ENCODE data around the gene TOR1AIP2. TPM values are rescaled to one million over a fixed set of nuclear protein-coding genes. Genes with fewer than 3 reads are reported as not detected.

The TOR1AIP2 gene
- total and polyA plus RNA-seq, 10 of the 15 experiments (the other 5 are each of a cell fraction or from before 2014, with no cell fraction given): 5.3 to 38.9 (median 15.4) TPM

DNA sequence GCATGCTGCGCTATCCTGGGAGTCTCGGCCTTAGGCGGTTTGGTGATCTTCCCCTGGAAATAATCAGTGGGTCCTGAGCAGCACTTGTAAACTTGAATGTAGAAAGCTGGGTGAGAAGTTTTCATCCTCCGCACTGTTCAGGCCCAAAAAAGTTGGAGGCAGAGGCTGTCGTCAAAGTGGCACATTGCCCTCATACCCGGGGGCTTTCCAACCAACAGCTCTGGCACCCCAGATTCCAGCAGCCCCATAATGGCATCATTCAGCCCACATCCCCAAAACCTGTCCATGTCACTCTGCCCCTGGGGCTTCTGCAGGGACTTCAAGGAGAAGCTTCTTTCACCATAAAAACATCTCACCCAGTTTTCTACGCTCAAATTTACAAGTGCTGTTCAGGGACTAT, 59.3 kb downstream of the TOR1AIP2 start:
- TF ChIP-seq, protein P1, sequence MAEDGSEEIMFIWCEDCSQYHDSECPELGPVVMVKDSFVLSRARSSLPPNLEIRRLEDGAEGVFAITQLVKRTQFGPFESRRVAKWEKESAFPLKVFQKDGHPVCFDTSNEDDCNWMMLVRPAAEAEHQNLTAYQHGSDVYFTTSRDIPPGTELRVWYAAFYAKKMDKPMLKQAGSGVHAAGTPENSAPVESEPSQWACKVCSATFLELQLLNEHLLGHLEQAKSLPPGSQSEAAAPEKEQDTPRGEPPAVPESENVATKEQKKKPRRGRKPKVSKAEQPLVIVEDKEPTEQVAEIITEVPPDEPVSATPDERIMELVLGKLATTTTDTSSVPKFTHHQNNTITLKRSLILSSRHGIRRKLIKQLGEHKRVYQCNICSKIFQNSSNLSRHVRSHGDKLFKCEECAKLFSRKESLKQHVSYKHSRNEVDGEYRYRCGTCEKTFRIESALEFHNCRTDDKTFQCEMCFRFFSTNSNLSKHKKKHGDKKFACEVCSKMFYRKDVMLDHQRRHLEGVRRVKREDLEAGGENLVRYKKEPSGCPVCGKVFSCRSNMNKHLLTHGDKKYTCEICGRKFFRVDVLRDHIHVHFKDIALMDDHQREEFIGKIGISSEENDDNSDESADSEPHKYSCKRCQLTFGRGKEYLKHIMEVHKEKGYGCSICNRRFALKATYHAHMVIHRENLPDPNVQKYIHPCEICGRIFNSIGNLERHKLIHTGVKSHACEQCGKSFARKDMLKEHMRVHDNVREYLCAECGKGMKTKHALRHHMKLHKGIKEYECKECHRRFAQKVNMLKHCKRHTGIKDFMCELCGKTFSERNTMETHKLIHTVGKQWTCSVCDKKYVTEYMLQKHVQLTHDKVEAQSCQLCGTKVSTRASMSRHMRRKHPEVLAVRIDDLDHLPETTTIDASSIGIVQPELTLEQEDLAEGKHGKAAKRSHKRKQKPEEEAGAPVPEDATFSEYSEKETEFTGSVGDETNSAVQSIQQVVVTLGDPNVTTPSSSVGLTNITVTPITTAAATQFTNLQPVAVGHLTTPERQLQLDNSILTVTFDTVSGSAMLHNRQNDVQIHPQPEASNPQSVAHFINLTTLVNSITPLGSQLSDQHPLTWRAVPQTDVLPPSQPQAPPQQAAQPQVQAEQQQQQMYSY (CRISPR knock-in tag; IDR thresholded peaks at IDR 0.05): no peak

More for the DNA sequence above, 59.3 kb downstream of the TOR1AIP2 start:
- RAD21 ChIA-PET (ENCODE audit: unreplicated experiment): interaction anchor here (1.3 to 2.5 kb wide), 2 partner anchors 9 to 112 kb away, joined by 4 to 8 read pairs; no protein-coding TSS in a partner anchor
- no peaks in the 10 kb centered on the region for H3K79me2 ChIP-seq (ENCODE audit: control insufficient read depth, insufficient read depth, low read length)
- no peak for ATAC-seq
- H2AFZ ChIP-seq (ENCODE audit: control insufficient read depth, low read depth, low read length): no peak overlapping the region
- SMC1A ChIA-PET (ENCODE audit: uncharacterized antibody, unreplicated experiment): interaction anchor here (1.0 to 2.9 kb wide), 2 partner anchors 8 to 112 kb away, joined by 4 to 16 read pairs; no protein-coding TSS in a partner anchor
- 65% methylated on average over 7 of the region's 7 CpGs for WGBS (ENCODE audit: insufficient coverage, insufficient replicate concordance, low lambda C conversion rate, missing lambda C conversion rate)
- H3K9me3 ChIP-seq (replicated peaks; ENCODE audit: control insufficient read depth, insufficient read depth, low read length): no peaks in the 10 kb centered on the region
- intact Hi-C loops (cut with micrococcal nuclease; ENCODE audit: unreplicated experiment): no loop called here
- H4K20me1 ChIP-seq (ENCODE audit: control insufficient read depth, insufficient read depth): no peaks in the 10 kb centered on the region
- no peaks in the 10 kb centered on the region for H3K36me3 ChIP-seq (ENCODE audit: control insufficient read depth in 2 of 2, insufficient read depth in 2 of 2, low read length in 1 of 2)
- H3K27ac ChIP-seq (ENCODE audit: control insufficient read depth, insufficient read depth): no peak overlapping the region
- POLR2A ChIA-PET: interaction anchor here (1.4 kb wide), 1 partner anchor 12 kb away, joined by 3 read pairs; no protein-coding TSS in a partner anchor
- in situ Hi-C loops (cut with MboI): loop anchor here (25.0 kb wide), 1 partner anchor 731 kb away; the partner anchor contains the start of gene TOR3A
- DNase-seq (ENCODE audit: low read depth, low spot score): no peak
- peaks cover 10% of the 10 kb centered on the region for H3K4me1 ChIP-seq (ENCODE audit: control insufficient read depth, insufficient read depth, low read length)
- CTCF ChIA-PET: interaction anchor here (1.5 to 19.2 kb wide), 3 partner anchors 9 to 361 kb away, joined by 4 to 938 read pairs (median 84); no protein-coding TSS in a partner anchor
- no peak overlapping the region for H3K9ac ChIP-seq (ENCODE audit: control insufficient read depth, insufficient read depth, low read length)
- no peak for FAIRE-seq
- H3K4me2 ChIP-seq (ENCODE audit: control insufficient read depth, insufficient read depth): no peak overlapping the region
- no TSS peak for BruUV-seq (replicated peaks)
- peaks cover 2 to 8% of the 10 kb centered on the region in 2 experiments; a peak in 3 of 4 replicates for H3K27me3 ChIP-seq (replicated peaks in 1 of 2; ENCODE audit: control insufficient read depth in 2 of 2, insufficient read depth in 2 of 2, low read length in 1 of 2)
- no peak overlapping the region for H3K4me3 ChIP-seq
